Sciatic nerve (tissue), 2 donors: ENCODE data around the gene HCAR1. TPM values are rescaled to one million over a fixed set of nuclear protein-coding genes. Genes with fewer than 3 reads are reported as not detected.
"Not testable (repeated sequence)": the region's sequence is repeated elsewhere in the genome, so short reads cannot be mapped to it uniquely, and the experiment has no call there.

Source experiments
- ATAC-seq: fragments of 200-7000 bp; cut with Tn5 transposase; one replicate; pipeline ENCODE4 v1.9.1; 2020; ENCODE audit warnings: mild to moderate bottlenecking, moderate library complexity
- DNase-seq: peaks from one replicate; pipeline ENCODE4 v3.0.0-alpha.2; 2020; ENCODE audit warnings: low spot score
- intact Hi-C: fragments of 100-400 bp; cut with DNase I; formaldehyde crosslinking; loops from one replicate; pipeline ENCODE4 v1.14.2; 2022
- total RNA-seq: library from RNA; stranded (reverse); fragmentation: NEBNext Ultra II Directional; extraction: Animal tissue kit (Norgen Biotek cat#: 25700); gene quantifications from one replicate; pipeline ENCODE4 v1.2.1, GENCODE V29; 2021
- donor health status: DM: no; HTN: no; CAD: no.
- donor health status: DM: no; HTN: no; CAD: no.

HCAR1 gene
- total RNA-seq, 1 donor from 2014 or later: 1.4 TPM

DNA sequence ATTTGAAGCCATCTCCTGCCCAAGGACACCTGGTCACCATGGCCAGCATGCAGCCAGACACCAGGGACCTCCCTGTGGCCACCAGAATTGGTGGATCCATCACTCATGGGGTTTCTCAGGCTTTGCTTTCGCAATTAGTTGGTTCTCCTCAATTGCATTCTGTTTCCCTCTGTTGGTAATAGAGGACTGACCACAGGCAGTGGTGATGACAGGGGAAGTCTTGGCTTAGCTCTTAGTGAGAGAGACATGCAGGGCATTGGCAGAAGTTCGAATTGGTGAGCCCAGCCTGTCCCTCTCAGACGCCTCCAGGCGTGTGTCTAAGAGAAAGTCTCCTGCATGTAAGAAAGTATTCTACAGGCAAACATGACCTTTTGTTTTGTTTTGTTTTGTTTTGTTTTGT lies 48.8 kb downstream of the HCAR1 start:
- no peak for DNase-seq
- intact Hi-C loops: no loop called here
- ATAC-seq: peak; percentile 58

DNA sequence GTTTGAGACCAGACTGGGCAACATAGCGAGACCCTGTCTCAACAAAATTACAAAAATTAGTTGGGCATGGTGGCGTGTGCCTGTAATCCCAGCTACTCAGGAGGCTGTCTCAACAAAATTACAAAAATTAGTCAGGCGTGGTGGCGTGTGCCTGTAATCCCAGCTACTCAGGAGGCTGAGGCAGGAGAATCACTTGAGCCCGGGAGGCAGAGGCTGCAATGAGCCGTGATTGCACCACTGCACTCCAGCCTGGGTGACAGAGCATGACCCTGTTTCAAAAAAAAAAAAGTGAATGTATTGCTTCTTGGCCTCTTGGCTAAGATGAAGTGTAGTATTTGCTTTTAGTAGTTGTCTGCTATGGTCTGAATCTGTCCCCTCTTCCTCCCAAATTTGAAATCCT lies 49.7 kb downstream of the HCAR1 start:
- ATAC-seq, DNase-seq, intact Hi-C loops: not testable (repeated sequence)

DNA sequence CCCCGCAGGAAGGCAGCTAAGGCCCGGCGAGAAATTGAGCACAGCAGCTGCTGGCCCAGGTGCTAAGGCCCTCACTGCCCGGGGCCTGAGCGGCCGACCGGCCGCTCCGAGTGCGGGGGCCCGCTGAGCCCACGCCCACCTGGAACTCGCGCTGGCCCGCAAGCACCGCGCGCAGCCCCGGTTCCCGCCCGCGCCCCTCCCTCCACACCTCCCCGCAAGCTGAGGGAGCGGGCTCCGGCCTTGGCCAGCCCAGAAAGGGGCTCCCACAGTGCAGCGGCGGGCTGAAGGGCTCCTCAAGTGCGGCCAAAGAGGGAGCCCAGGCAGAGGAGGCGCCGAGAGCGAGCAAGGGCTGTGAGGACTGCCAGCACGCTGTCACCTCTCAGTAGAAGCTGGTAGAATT lies 53.9 kb downstream of the HCAR1 start:
- ATAC-seq, intact Hi-C loops, DNase-seq: not testable (repeated sequence)

Other genes with a start within 250 kb of the HCAR1 start
- 27.1 TPM for gene ZCCHC8, start 229.9 kb downstream of the HCAR1 start, total RNA-seq
- 93.1 TPM for gene RSRC2, start 203.9 kb downstream of the HCAR1 start, total RNA-seq
- 11.3 TPM for gene KNTC1, start 203.6 kb downstream of the HCAR1 start, total RNA-seq
- 2.6 TPM for gene HCAR2, start 27.5 kb downstream of the HCAR1 start, total RNA-seq
- gene HCAR3, start 14.0 kb downstream of the HCAR1 start, total RNA-seq: 3.5 TPM
- gene DENR, start 22.0 kb upstream of the HCAR1 start, total RNA-seq: 32.7 TPM
- 0.89 TPM for gene CCDC62, start 43.7 kb upstream of the HCAR1 start, total RNA-seq
- gene HIP1R, start 104.6 kb upstream of the HCAR1 start, total RNA-seq: 14.3 TPM
- gene VPS37B, start 165.3 kb upstream of the HCAR1 start, total RNA-seq: 24.8 TPM
- 7.3 TPM for gene ABCB9, start 235.6 kb upstream of the HCAR1 start, total RNA-seq
- gene OGFOD2, start 244.4 kb upstream of the HCAR1 start, total RNA-seq: 12.8 TPM
- 136 TPM for gene ARL6IP4, start 249.8 kb upstream of the HCAR1 start, total RNA-seq